CD4-positive, alpha-beta T cell (primary cell): ENCODE measurements around the gene MMRN1. TPM values are rescaled to one million over a fixed set of nuclear protein-coding genes. Genes with fewer than 3 reads are reported as not detected.

Source experiments
- ATAC-seq: fragments of 200-7000 bp; cut with Tn5 transposase; one replicate; pipeline ENCODE4 v1.10.0; 2022; ENCODE audit warnings: mild to moderate bottlenecking; ENCODE audit not compliant: poor library complexity
- CTCF ChIA-PET: fragments of 350-600 bp; sonication (Branson Sonifier 250); formaldehyde crosslinking; loops from one replicate; lab custom pipeline; 2021; ENCODE audit warnings: antibody characterized with exemption, inconsistent platforms; lab: Charles Lee
- POLR2A ChIA-PET: fragments of 350-600 bp; sonication (Branson Sonifier 250); formaldehyde crosslinking; loops from one replicate; lab custom pipeline; 2021; ENCODE audit warnings: antibody characterized with exemption, inconsistent platforms; lab: Charles Lee
- DNase-seq, 14 experiments: peaks; one replicate each; pipeline ENCODE4 v3.0.0-alpha.2; 2013 to 2020; ENCODE audit warnings: mixed read lengths in 2 of 14
- H3K27ac ChIP-seq, 2 donors: one replicate each; pipeline versions ENCODE4 v1.5.1 to v1.7.0; 2013; ENCODE audit warnings: low read length in 2 of 2, low read depth in 1 of 2, mild to moderate bottlenecking in 1 of 2
- H3K27me3 ChIP-seq, 2 experiments: 1 replicate in 1 of 2; 2 replicates in 1 of 2; pipeline versions ENCODE4 v1.6.1 to v1.7.0; 2013; ENCODE audit warnings: low read length in 2 of 2, control low read depth in 1 of 2, mild to moderate bottlenecking in 1 of 2, moderate library complexity in 1 of 2; ENCODE audit not compliant: insufficient read depth in 2 of 2, control insufficient read depth in 1 of 2
- H3K36me3 ChIP-seq: one replicate; pipeline ENCODE4 v1.6.1; 2013; ENCODE audit warnings: low read length, control low read depth; ENCODE audit not compliant: insufficient read depth
- H3K4me1 ChIP-seq: one replicate; pipeline ENCODE4 v1.6.1; 2013; ENCODE audit warnings: low read length, control low read depth; ENCODE audit not compliant: insufficient read depth
- H3K4me3 ChIP-seq: one replicate; pipeline ENCODE4 v1.5.1; 2013; ENCODE audit warnings: mild to moderate bottlenecking, low read length, moderate library complexity
- H3K9me3 ChIP-seq, 2 experiments: 1 replicate in 1 of 2; 2 replicates in 1 of 2; pipeline versions ENCODE4 v1.6.1 to v1.7.0; 2013; ENCODE audit warnings: low read length in 2 of 2, mild to moderate bottlenecking in 2 of 2, control low read depth in 1 of 2, moderate library complexity in 1 of 2; ENCODE audit not compliant: control insufficient read depth in 1 of 2, insufficient read depth in 1 of 2
- H3K27ac Mint-ChIP-seq: one replicate; pipeline ENCODE4 v1.8.0; 2020; ENCODE audit warnings: mixed read lengths
- H3K27me3 Mint-ChIP-seq: one replicate; pipeline ENCODE4 v1.8.0; 2021; ENCODE audit warnings: mixed read lengths
- H3K36me3 Mint-ChIP-seq: one replicate; pipeline ENCODE4 v1.8.0; 2021; ENCODE audit warnings: low read depth, mixed read lengths
- H3K4me1 Mint-ChIP-seq: one replicate; pipeline ENCODE4 v1.8.0; 2021; ENCODE audit warnings: low read depth, mixed read lengths
- H3K4me3 Mint-ChIP-seq: one replicate; pipeline ENCODE4 v1.8.0; 2020; ENCODE audit warnings: mild to moderate bottlenecking, mixed read lengths
- H3K9me3 Mint-ChIP-seq: one replicate; pipeline ENCODE4 v1.8.0; 2020; ENCODE audit warnings: mixed read lengths
- intact Hi-C, 2 experiments: fragments of 100-400 bp; cut with DNase I in 1 of 2; cut with micrococcal nuclease in 1 of 2; formaldehyde crosslinking; loops; one replicate each; pipeline versions ENCODE4 v1.15.1 to v1.9.0; 2023 to 2025; cut with DNase I, micrococcal nuclease
- total RNA-seq, 174 experiments: library from RNA in 2 of 174; stranded (reverse) in 2 of 174; gene quantifications; one replicate each; pipeline ENCODE4 v1.2.3 and lab custom pipeline; 2021 to 2026
- TF ChIP-seq, protein P1 (sequence below): fragments of 200-600 bp; IDR thresholded peaks from one replicate; pipeline ENCODE4 v1.8.0; 2022; ENCODE audit warnings: antibody characterized with exemption, mild to moderate bottlenecking

The MMRN1 gene
- total RNA-seq, 2 experiments from 2014 or later: 0.19 to 0.22 TPM

DNA sequence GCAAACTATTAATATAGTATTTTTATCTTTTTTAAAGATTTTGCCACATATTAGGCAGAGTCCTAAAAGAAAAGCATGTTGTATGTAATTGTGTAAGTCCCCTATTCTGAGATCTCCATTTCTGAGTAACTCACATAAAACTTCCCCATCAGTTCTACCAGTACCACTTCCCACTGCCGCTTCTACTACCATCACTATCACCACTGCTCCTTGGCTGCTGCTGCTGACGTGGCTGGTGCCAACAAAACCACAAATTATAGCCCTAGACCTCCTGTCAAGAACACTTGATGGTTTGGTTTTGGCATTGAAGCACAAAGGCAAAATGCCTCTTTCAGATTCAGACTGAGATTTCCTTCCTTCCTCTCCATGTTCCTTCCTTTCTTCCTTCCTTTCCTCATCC is 106.4 kb downstream of the MMRN1 start:
- CTCF ChIA-PET: no interaction called here
- Mint-ChIP-seq H3K36me3 (no peaks in the 10 kb centered on the region), H3K27me3 (peaks cover 22% of the 10 kb centered on the region), H3K4me3 (no peak overlapping the region), H3K27ac (no peak overlapping the region), H3K9me3 (no peaks in the 10 kb centered on the region), H3K4me1 (no peaks in the 10 kb centered on the region)
- H3K4me1 ChIP-seq: no peaks in the 10 kb centered on the region
- POLR2A ChIA-PET: no interaction called here
- no peak overlapping the region for H3K4me3 ChIP-seq
- H3K9me3 ChIP-seq: no peaks in the 10 kb centered on the region
- ATAC-seq: no peak
- H3K27ac ChIP-seq: no peak overlapping the region
- DNase-seq: no peak
- TF ChIP-seq, protein P1, sequence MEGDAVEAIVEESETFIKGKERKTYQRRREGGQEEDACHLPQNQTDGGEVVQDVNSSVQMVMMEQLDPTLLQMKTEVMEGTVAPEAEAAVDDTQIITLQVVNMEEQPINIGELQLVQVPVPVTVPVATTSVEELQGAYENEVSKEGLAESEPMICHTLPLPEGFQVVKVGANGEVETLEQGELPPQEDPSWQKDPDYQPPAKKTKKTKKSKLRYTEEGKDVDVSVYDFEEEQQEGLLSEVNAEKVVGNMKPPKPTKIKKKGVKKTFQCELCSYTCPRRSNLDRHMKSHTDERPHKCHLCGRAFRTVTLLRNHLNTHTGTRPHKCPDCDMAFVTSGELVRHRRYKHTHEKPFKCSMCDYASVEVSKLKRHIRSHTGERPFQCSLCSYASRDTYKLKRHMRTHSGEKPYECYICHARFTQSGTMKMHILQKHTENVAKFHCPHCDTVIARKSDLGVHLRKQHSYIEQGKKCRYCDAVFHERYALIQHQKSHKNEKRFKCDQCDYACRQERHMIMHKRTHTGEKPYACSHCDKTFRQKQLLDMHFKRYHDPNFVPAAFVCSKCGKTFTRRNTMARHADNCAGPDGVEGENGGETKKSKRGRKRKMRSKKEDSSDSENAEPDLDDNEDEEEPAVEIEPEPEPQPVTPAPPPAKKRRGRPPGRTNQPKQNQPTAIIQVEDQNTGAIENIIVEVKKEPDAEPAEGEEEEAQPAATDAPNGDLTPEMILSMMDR: no peak
- no peaks in the 10 kb centered on the region for H3K27me3 ChIP-seq
- no peaks in the 10 kb centered on the region for H3K36me3 ChIP-seq
- intact Hi-C loops: no loop called here

DNA sequence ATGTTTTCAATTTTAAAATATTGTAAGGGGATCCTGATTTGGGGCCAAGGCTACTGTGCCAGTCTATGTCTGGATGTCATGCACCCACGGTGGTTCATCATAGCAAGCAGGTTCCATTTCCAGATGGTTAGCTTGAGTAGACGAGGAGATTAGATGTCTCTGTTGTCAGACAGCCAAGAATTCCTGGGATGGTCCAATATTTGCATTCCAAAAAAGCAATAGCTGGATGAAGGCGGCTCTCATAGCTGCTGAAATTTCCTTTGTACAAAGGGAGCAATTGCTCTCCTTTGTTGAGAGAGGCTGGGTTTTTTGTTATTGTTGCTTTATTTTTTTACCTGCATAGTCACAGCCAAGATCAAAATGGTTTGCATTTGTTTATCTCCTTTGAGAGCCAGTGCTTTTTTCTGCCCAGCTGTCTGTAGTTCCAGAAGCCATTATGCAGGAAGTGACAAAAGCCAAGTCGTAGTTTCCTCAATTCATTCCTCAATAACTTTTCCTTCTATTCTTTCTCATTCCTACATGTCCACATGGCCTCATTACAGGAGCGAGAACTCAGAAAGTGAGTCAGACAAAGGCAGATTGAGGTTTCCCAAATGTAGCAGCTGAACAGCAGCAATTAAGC is 107.9 kb downstream of the MMRN1 start:
- TF ChIP-seq, protein P1: no peak
- Histone ChIP-seq H3K27me3 (no peaks in the 10 kb centered on the region), H3K4me3 (no peak overlapping the region), H3K4me1 (no peaks in the 10 kb centered on the region), H3K36me3 (no peaks in the 10 kb centered on the region), H3K27ac (no peak overlapping the region), H3K9me3 (no peaks in the 10 kb centered on the region)
- POLR2A ChIA-PET: no interaction called here
- Mint-ChIP-seq H3K4me1 (no peaks in the 10 kb centered on the region), H3K9me3 (no peaks in the 10 kb centered on the region), H3K4me3 (no peak overlapping the region), H3K27ac (no peak overlapping the region), H3K27me3 (peaks cover 23% of the 10 kb centered on the region), H3K36me3 (no peaks in the 10 kb centered on the region)
- intact Hi-C loops: no loop called here
- DNase-seq (no peak), ATAC-seq (no peak)
- CTCF ChIA-PET: no interaction called here

Other genes with a start within 250 kb of the MMRN1 start
- not detected for gene SNCA, start 57.7 kb upstream of the MMRN1 start, total RNA-seq
- gene CCSER1, start 232.5 kb downstream of the MMRN1 start, total RNA-seq: under 1 TPM; 0.36 to 0.71 TPM